ENCODE data around the gene CARS1.
"Not testable (repeated sequence)": the region's sequence is repeated elsewhere in the genome, so short reads cannot be mapped to it uniquely, and the experiment has no call there.

Gene CARS1

GRCh38 chr11:3089236-3090061 is 32.2 kb upstream of the CARS1 start:
- no peak for DNase-seq

GRCh38 chr11:3088806-3089205 is 31.6 kb upstream of the CARS1 start:
- no peak for DNase-seq

GRCh38 chr11:3087821-3088800 is 30.9 kb upstream of the CARS1 start:
- DNase-seq, result no peak

- no peak for DNase-seq
Observed at GRCh38 chr11:3087373-3087772, 30.1 kb upstream of the CARS1 start.

- no peak for DNase-seq
Observed at GRCh38 chr11:3086671-3087150, 29.5 kb upstream of the CARS1 start.

- no peak for DNase-seq
Observed at GRCh38 chr11:3086114-3086513, 28.9 kb upstream of the CARS1 start.

- DNase-seq, result no peak
Observed at GRCh38 chr11:3085052-3085451, 27.8 kb upstream of the CARS1 start.

- no peak for DNase-seq
Observed at GRCh38 chr11:3083321-3083720, 26.1 kb upstream of the CARS1 start.

- DNase-seq, result no peak
Observed at GRCh38 chr11:3081386-3081751, 24.1 kb upstream of the CARS1 start.

- DNase-seq, result no peak
Observed at GRCh38 chr11:3080733-3081385, 23.6 kb upstream of the CARS1 start.

- no peak for DNase-seq
Observed at GRCh38 chr11:3080104-3080503, 22.9 kb upstream of the CARS1 start.

GRCh38 chr11:3077846-3078440 is 20.7 kb upstream of the CARS1 start:
- DNase-seq, result no peak

- no peak for DNase-seq
Observed at GRCh38 chr11:3077189-3077836, 20.1 kb upstream of the CARS1 start.

GRCh38 chr11:3074912-3075589 is 17.8 kb upstream of the CARS1 start:
- no peak for DNase-seq

- no peak for DNase-seq
Observed at GRCh38 chr11:3073029-3073435, 15.8 kb upstream of the CARS1 start.

- no peak for DNase-seq
Observed at GRCh38 chr11:3069425-3069824, 12.2 kb upstream of the CARS1 start.

GRCh38 chr11:3066308-3066707 is 9.1 kb upstream of the CARS1 start:
- DNase-seq, result not testable (repeated sequence)

GRCh38 chr11:3064709-3065108 is 7.5 kb upstream of the CARS1 start:
- DNase-seq, result not testable (repeated sequence)

- DNase-seq, result not testable (repeated sequence)
Observed at GRCh38 chr11:3063876-3064275, 6.7 kb upstream of the CARS1 start.

- not testable (repeated sequence) for DNase-seq
Observed at GRCh38 chr11:3063432-3063831, 6.2 kb upstream of the CARS1 start.

- no peak for DNase-seq
Observed at GRCh38 chr11:3060436-3061025, 3.3 kb upstream of the CARS1 start.

Data from OCI-M1 (cell line).